TTC549 (cell line): ENCODE data around the gene METTL15.
"Not testable (repeated sequence)": the region's sequence is repeated elsewhere in the genome, so short reads cannot be mapped to it uniquely, and the experiment has no call there.

Source experiments
- FAIRE-seq: peaks from 2 replicates; lab custom pipeline; 2012; peaks lifted over from hg19 to GRCh38; lab: Jason Lieb, UNC

METTL15 gene

GRCh38 chr11:28223577-28223976, 115.4 kb downstream of the METTL15 start:
- FAIRE-seq: no peak

GRCh38 chr11:28223994-28224393, 115.8 kb downstream of the METTL15 start:
- peak; percentile 3 for FAIRE-seq

- no peak for FAIRE-seq
Observed at GRCh38 chr11:28227460-28227859, 119.3 kb downstream of the METTL15 start.

GRCh38 chr11:28228196-28228895, 120.2 kb downstream of the METTL15 start:
- no peak for FAIRE-seq

- no peak for FAIRE-seq
Observed at GRCh38 chr11:28231475-28231874, 123.3 kb downstream of the METTL15 start.

GRCh38 chr11:28232649-28233048, 124.5 kb downstream of the METTL15 start:
- no peak for FAIRE-seq

GRCh38 chr11:28241760-28242159, 133.6 kb downstream of the METTL15 start:
- no peak for FAIRE-seq

- no peak for FAIRE-seq
Observed at GRCh38 chr11:28242596-28242995, 134.4 kb downstream of the METTL15 start.

- no peak for FAIRE-seq
Observed at GRCh38 chr11:28243061-28243460, 134.9 kb downstream of the METTL15 start.

GRCh38 chr11:28243581-28243980, 135.4 kb downstream of the METTL15 start:
- no peak for FAIRE-seq

- FAIRE-seq: no peak
Observed at GRCh38 chr11:28245131-28245530, 136.9 kb downstream of the METTL15 start.

GRCh38 chr11:28250192-28250591, 142.0 kb downstream of the METTL15 start:
- no peak for FAIRE-seq

- FAIRE-seq: no peak
Observed at GRCh38 chr11:28251257-28251656, 143.1 kb downstream of the METTL15 start.

GRCh38 chr11:28257761-28258160, 149.6 kb downstream of the METTL15 start:
- no peak for FAIRE-seq

GRCh38 chr11:28259177-28259843, 151.1 kb downstream of the METTL15 start:
- FAIRE-seq: no peak

GRCh38 chr11:28268925-28269324, 160.7 kb downstream of the METTL15 start:
- FAIRE-seq: no peak

- FAIRE-seq: no peak
Observed at GRCh38 chr11:28269586-28269985, 161.4 kb downstream of the METTL15 start.

- not testable (repeated sequence) for FAIRE-seq
Observed at GRCh38 chr11:28272247-28272646, 164.1 kb downstream of the METTL15 start.

GRCh38 chr11:28274216-28274615, 166.0 kb downstream of the METTL15 start:
- FAIRE-seq: no peak

GRCh38 chr11:28284196-28284595, 176.0 kb downstream of the METTL15 start:
- FAIRE-seq: no peak

GRCh38 chr11:28289444-28289843, 181.3 kb downstream of the METTL15 start:
- no peak for FAIRE-seq

GRCh38 chr11:28290995-28291394, 182.8 kb downstream of the METTL15 start:
- FAIRE-seq: not testable (repeated sequence)

- FAIRE-seq: no peak
Observed at GRCh38 chr11:28296426-28296825, 188.2 kb downstream of the METTL15 start.

GRCh38 chr11:28298209-28298608, 190.0 kb downstream of the METTL15 start:
- FAIRE-seq: no peak
